ENCODE measurements around the gene LARP4B.
A peak's percentile ranks its signal among the peaks of the same experiment; 100 is the strongest.
"Not testable (repeated sequence)": the region's sequence is repeated elsewhere in the genome, so short reads cannot be mapped to it uniquely, and the experiment has no call there.

Gene LARP4B

DNA sequence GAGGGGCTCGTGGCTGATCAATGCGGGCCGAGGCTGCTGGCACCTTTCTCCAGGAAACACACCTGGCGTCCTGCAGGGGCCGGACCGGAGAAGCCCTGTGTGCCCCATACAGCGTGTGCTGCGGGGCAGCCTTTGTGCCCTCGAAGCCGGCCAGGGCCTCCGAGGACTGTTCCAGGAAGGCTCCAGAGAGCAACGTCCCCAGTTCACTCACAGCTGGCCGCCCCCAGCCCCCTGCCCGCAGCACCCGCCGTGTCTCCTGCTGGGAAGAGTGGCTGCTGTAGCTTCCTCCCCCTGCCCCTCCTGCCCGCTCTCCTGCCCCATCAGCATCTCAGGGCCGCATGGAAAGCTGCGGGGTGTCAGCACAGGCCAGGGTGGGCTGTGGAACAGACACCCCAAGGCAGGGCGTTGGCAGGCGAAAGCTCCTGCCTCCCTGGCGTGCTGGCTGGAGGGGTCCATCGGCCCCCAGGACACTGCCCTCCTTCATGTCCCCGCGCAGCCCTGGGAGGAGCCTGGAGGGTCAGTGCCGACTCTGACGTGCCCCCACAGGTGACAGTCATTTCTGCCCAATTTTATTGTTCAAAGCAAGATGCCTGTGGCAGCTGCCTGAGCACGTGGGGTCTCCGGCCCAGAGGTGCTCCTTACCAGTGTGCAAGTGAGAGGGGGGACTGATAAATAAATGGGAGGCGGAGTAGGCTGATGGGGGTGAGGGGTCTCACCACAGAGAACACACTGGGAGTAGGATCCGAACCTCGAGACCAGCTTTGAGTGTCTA, 146.2 kb downstream of the LARP4B start:
- DNase-seq, result no peak

DNA sequence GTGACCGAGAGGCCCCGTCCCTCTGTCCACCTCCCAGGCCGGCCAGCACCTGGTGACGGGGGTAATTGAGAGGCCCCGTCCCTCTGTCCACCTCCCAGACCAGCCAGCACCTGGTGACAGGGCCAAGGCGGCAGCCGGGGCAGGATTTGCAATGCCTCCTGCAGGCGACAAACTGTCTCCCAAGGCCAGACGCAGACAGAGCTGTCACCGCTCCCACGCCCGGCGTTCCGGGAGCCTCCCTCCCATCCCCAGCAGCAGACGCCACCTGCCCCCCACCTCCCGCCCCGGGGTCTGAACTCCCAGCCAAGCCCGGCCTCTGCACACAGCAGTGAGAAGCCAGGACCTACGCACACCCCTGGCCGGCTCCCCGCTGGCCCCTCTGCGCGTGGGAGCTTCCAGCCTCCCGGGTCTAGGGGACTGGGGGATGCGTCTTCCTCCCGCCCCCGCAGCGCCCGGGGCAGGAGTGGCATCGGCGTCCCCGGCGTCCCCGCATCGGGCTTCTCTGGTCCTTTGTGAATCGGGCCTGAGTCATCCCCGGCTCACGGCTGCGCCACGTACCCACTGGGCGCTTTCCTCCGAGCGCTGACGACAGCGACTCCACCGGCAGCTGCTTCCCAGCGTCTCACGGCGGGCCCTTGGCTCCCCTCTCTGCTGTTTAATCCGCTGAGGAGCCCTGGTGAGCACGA, 147.0 kb downstream of the LARP4B start:
- DNase-seq, result peak; percentile 79

DNA sequence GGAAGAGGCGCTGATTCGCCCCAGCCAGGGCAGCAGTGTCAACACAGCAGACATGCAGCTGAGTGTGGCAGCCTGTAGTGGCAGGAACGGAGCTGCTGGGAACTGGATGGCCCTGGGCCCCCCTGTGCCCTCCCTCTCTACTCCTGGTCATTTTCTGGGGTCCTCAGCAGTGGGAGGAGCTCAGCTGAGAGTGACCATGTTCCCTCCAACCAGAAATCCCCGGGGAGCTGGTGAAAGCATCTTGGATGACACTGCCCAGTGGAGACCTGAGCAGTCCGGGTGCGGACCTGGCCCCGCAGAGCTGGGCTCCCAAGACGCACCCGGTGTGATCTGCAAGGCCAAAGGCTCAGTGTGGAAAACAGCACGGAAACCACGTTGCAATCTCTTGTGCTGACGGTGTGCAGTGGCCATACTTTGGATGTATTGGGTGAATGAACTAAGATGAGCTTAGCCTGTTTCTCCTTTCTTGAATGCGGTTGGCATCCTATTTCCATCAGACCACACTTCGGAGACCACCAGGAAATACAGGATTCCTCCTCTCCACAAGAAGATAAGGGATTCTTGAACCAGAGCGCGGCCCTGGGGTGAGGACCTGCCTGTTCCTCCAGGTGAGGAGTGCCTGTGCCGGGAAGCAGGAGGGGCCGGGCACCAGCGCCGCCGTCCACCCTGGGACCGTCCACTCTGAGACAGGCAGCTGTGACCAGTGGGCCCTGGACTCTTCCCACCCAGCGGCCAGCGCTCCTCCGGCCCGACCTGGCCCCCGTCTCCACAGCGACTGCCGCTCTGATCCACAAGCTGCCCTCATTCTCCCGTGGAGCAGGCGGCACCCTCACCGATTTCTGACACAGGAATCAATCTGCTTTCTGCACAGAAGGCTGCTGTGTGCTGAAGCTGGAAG, 148.5 kb downstream of the LARP4B start:
- peak; percentile 12 for DNase-seq

DNA sequence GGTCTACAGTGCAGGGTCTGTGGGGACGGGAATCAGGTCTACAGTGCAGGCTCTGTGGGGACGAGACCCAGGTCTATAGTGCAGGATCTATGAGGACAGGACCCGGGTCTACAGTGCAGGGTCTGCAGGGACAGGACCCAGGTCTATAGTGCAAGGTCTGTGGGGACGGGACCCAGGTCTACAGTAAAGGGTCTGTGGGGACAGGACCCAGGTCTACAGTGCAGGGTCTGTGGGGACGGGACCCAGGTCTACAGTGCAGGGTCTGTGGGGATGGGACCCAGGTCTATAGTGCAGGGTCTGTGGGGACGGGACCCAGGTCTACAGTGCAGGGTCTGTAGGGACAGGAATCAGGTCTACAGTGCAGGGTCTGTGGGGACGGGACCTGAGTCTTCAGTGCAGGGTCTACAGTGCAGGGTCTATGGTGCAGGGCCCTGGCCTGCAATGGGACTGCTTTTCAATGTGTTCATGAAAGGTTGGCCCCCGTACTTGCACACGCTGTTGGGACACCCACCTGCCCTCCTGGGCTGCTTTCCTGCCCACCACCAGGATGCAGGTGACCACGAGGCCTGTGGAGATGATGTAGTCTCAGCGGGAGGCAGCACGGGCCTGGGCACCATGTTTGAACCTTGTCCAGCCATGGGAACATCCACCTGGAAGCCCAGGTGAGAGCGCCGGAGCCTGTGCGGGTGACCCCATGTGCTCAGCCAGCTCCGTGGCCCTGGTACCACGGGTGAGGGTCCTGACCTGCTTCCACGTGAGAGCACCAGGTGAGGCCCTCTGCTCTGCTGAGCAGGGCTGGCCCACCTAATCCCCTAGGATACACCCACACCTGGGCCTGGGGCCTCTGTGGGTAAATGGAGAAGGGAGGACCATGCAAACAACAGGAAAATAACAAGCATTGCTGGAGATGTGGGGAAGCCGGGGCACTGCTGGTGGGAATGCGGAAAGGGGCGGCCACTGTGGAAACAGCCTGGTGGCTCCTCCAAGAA, 150.7 kb downstream of the LARP4B start:
- no peak for DNase-seq

GRCh38 chr10:778626-779330, 152.7 kb downstream of the LARP4B start:
- no peak for DNase-seq

GRCh38 chr10:777913-778479, 153.5 kb downstream of the LARP4B start:
- DNase-seq, result no peak

DNA sequence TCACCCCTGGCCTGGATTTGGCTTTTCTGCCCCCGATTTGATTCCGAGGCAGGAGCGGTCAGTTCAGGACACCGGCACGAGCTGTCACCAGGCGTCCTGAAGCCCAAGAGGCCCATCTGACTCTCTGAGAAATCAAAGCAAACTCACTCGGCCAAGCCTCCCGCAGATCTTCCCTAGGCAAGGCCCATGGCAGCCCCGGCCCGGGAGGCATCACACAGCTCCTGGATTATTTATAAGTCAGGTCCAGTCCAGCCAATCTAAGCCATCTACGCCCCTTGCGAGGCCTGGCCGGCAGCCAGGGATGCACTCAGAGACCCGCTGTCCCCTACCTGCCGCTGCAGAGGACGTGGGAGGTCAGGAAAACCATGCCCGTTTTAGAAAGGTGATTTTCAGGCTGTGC, 154.7 kb downstream of the LARP4B start:
- no peak for DNase-seq

DNA sequence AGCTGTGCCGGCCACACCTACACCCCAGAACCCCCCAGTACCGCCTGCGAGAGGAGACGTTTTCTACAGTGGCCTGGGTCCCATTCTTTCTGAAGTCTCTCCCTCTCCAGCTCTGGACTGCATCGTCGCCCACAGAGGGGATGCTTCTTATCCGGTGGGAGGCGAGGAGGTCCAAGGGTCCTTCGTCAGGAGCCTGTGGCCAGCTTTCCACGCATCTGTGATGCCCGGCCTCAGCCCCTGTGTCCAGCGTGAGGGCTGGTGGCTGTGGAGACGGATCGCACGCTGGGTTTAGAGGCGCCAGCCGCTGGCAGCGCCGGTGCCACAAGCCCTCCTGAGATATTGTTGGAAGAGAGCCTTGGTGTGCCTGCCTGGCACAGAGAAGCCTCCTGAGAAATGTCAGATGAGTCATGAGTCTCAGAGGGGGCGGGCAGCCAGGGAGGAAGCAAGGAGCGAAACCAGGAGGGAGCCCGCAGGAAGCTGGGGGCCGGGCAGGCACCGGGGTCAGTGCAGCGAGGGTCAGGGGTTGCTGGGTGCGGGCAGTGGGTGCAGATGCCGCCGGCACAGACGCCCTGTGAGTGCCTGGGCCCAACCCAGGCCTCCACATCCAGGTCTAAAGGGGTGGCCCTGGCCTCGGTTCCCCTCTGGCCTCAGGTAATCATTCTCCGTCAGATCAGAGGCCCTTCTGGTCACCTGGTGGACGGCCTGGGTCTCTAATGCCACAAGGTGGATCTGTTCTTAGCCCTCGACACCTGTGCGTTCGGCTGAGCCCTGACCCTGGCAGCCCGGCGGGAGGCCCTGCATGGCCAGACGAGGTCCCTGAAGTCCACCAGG, 156.0 kb downstream of the LARP4B start:
- no peak for DNase-seq

DNA sequence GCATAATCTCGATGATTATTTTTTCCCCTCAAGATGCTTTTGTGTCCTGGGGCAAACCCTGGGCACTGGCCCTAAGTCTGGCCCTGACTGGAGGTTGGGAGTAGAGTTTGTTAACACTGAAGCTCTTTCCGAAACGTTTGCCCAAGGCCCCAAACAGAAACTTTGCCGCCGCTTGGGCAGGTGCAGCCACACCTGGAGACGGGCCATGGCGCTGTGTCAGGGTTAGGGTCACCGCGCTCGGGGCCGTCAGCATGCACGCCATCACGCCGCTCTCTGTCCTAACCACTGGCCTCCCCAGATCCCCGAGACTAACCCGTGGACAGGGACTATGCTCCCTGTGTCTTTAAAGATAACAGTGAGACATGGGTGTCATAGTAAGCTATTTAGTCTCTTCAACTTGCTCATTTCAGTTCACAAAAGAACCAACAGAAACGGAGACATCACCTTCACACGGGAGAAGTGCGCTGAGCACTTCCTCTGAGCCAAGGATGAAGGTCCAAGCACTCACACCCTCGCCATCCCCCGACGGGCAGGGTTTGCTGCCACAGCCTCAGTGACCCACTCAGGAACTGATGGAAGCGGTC, 156.8 kb downstream of the LARP4B start:
- DNase-seq, result no peak

DNA sequence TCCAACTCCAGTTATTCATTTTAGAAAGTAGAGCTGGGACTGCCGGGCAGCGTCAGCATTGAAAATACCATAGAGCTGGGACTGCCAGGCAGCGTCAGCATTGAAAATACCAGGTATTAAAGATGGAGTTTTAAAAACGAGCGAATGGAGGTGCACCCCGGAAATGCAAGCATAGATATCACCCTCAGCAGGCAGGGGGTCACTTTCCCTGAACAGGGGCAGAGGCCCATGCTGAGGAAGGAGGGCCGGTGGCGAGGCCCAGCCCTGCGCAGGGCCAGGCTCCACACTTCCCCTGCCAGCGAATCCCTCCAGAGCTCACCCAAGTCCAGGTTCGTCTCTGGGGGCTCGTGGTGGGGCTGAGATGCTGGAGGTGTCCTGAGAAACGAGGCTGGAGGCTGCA, 157.3 kb downstream of the LARP4B start:
- no peak for DNase-seq

DNA sequence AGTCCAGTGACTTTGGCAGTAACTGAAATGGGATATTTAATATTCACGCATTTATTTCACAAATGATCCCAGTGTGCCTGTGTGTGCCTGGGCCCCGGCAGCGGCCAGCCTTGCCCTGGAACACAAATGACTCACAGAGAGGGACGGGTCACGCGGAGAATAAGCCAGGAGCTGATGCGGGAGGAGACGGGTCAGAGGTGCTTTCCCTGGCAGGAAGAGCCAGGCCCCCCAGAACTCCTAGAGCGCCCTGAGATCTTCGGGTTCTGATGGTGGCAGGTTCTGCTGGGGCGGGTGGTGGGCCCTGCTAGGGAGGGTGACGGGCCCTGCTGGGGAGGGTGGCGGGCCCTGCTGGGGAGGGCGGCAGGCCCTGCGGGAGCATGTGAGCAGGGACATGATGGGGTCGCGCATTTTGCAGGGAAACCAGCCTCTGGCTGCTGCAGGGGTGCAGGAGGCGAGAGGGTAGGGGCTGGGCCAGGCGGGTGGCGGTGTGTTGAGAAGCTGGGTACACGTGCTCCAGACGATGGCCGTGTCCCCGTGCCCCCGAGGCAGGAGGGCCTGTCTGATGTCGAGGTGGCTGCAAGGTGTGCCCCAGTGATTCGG, 157.8 kb downstream of the LARP4B start:
- DNase-seq, result no peak

DNA sequence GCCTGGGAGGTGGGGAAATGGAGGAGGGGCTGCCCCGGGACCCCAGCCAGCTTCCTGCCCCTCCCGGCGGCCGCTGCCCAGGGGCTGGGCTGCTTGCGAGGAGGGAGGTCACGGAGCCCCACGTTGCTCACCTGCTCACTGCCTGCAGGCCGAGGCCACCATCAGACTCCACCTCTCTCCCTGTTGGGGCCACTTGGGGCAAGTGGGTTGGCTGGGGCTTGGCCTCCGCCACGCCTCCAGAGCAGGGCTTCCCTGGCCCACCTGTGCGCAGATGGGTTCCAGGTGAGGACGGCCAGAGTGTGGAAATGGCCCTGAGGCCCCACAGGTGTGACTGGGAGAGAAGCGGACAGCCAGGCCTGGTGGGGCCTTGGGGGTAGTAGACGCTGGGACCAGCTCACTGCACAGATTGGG, 159.3 kb downstream of the LARP4B start:
- DNase-seq, result no peak

- DNase-seq, result no peak
Observed at GRCh38 chr10:771647-772046, 159.9 kb downstream of the LARP4B start.

DNA sequence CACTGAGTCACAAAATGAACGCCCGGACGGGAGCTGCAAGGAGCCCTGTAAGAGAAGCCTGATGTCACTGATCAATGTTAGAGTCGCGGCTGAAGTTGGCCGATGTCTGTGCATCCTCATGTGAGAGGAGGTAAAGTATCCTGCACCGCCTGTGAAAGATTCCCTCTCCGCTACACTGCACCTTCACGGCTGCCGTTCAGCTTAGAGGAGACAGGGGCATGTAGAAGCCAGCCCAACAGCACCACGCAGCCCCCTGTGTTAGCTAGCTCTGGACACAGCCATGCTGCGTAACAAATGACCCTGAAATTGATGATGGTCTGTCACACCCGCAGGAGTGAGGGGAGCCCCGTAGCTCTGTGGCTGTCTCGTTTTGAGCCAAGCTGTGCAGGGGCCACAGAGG, 160.5 kb downstream of the LARP4B start:
- peak; percentile 7 for DNase-seq

- not testable (repeated sequence) for DNase-seq
Observed at GRCh38 chr10:770048-770712, 161.3 kb downstream of the LARP4B start.

DNA sequence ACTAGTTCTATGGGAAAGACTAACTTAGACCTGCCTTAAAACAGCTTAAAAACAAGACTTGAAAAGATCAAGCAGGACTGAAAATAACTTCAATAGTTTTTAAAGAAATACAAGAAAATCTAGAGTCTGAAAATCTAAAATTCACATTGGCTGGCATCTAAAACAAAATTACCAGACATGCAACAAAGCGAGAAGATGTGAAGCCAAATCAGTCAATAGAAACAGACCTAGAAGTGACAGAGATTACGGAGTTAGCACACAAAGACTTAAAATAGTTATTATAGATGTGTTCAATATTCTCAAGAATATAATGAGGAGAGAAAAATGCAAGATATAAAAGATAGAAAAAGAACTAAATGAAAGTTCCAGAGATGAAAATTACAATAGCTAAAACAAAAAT, 163.7 kb downstream of the LARP4B start:
- no peak for DNase-seq

DNA sequence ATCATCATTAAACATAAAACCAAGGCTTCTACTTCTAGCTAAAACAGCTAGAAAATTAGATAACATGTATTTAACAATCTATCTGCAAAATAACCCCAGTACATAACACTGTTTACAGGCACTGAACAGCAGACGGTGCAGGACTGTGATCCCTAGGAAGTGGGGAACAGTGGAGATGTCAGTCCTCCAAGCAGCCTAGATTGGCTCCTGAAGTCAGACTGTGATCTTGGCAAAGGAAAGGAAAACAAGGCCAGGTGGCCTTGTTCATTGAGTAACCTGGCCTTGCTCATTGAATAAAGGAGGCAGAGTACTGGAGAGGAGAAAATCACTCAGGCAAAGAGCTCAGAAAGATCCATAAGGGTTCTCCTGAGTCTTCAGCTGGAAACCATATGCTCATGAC, 164.3 kb downstream of the LARP4B start:
- DNase-seq, result no peak

GRCh38 chr10:761376-761775, 170.1 kb downstream of the LARP4B start:
- DNase-seq, result no peak

DNA sequence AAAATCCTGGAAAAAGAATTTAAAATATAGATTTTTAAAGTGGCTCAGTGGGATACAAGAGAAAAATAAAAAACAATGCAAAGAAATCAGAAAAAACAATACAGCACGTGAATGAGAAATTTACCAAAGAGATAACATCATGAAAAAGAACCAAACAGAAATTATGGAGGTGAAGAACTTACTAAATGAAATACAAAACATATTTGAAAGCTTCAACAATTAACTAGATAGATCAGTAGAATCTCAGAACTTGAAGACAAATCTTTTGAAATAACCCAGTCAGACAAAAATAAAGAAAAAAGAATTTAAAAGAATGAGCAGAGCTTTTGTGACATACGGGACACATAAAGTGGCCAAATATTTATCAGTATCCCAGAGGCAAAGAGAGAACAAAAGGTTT, 170.9 kb downstream of the LARP4B start:
- DNase-seq, result no peak
